ENCODE measurements around the gene NRDE2. TPM values are rescaled to one million over a fixed set of nuclear protein-coding genes. Genes with fewer than 3 reads are reported as not detected.

Gene NRDE2
- total and polyA plus RNA-seq, 8 donors, result 7.0 to 12.7 (median 9.3) TPM

DNA sequence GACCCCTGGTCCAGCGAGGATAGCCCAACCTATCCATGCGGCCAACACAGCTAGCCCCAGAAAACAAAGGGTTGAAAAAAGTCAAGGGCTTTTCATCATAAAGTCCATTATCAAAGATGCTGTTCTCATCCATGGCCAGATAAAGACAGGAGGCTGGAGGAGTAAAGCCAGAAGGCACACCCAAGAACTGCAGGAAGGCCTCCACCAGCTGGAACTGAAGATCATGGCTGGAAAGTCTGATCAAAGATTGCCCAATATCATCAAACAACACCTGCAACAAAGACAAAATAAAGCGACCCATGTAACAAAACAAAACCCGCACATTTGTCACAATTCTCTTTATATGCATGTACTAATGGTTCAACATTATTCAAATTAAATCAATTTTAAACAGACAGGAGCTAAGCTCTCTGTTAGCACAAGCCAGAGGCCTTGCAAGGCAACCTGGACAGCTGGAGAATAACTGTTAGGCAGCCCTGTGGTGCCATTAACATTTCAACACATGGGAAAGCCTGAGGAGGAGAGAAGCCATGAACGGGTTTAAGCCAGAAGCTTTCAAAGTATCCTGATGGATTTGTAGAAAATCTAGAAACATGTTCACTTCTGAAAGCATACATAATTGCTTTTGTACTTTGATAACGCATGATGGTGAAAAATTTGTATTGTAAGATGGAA lies 41.3 kb downstream of the NRDE2 start:
- H3K4me1 ChIP-seq, result no peaks in the 10 kb centered on the region
- ATAC-seq (no peak), DNase-seq (no peak), FAIRE-seq (no peak)
- TF ChIP-seq, protein P1, sequence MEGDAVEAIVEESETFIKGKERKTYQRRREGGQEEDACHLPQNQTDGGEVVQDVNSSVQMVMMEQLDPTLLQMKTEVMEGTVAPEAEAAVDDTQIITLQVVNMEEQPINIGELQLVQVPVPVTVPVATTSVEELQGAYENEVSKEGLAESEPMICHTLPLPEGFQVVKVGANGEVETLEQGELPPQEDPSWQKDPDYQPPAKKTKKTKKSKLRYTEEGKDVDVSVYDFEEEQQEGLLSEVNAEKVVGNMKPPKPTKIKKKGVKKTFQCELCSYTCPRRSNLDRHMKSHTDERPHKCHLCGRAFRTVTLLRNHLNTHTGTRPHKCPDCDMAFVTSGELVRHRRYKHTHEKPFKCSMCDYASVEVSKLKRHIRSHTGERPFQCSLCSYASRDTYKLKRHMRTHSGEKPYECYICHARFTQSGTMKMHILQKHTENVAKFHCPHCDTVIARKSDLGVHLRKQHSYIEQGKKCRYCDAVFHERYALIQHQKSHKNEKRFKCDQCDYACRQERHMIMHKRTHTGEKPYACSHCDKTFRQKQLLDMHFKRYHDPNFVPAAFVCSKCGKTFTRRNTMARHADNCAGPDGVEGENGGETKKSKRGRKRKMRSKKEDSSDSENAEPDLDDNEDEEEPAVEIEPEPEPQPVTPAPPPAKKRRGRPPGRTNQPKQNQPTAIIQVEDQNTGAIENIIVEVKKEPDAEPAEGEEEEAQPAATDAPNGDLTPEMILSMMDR (IDR thresholded peaks at IDR 0.05), result no peak
- H3K9me3 ChIP-seq, result no peaks in the 10 kb centered on the region
- WGBS, 2 donors, result 90 to 93% methylated on average over 6 of the region's 6 CpGs
- intact Hi-C loops (cut with DNase I), result no loop called here
- H3K4me3 ChIP-seq, result no peak overlapping the region
- no peaks in the 10 kb centered on the region for H3K27me3 ChIP-seq
- H3K36me3 ChIP-seq, result peaks cover 0 to 45% (median 12%) of the 10 kb centered on the region in 3 donors
- H3K27ac ChIP-seq, result no peak overlapping the region

DNA sequence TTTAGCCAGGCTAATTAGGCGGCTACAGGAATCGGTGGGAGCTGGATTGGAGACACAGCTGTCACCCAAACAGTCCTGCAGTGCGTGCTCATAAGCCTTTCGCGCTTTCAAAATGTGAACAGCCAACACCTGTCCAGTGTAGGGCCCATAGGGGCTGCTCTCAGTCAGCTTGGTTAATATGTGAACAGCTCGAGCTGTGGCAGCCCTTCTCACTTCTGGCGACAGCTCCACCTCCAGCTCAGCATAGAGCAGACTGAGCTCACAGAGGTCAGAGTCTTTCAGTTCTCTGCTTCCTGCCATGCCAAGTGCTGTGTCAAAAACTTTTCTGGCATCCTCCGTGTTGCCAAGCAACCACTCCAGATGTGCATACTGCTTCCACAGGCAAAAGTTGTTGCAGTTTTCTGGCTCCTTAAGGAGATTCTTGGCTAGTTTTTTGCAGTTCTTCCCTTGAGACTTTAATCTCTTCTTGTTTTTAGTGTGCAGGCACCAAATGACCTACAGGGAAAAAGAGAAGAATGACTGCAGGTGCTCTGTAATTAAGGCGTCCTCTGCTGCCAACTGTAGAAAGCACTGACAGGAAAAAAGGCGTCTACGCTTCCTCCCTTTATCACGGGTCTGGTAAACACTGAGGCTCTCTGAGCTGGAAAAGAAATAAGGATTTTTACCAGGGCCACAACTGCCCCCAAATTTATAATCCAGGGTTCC lies 42.9 kb downstream of the NRDE2 start:
- 76 to 78% methylated on average over 12 of the region's 12 CpGs for WGBS, 2 donors
- Histone ChIP-seq H3K4me3 (no peak overlapping the region), H3K27ac (no peak overlapping the region), H3K27me3 (no peaks in the 10 kb centered on the region), H3K4me1 (no peaks in the 10 kb centered on the region), H3K36me3 (peaks cover 0 to 47% (median 13%) of the 10 kb centered on the region in 3 donors), H3K9me3 (no peaks in the 10 kb centered on the region)
- intact Hi-C loops (cut with DNase I), result no loop called here
- DNase-seq, result no peak
- ATAC-seq, result peak in 3 of 4 donors; percentile 51 to 84 (median 76)
- TF ChIP-seq, protein P1 (IDR thresholded peaks at IDR 0.05), result no peak
- no peak for FAIRE-seq

- H3K36me3 ChIP-seq, result peaks cover 0 to 47% (median 13%) of the 10 kb centered on the region in 3 donors
- DNase-seq, result peak in 1 of 6 donors; percentile 66
- intact Hi-C loops (cut with DNase I), result no loop called here
- peak in 2 of 4 donors; percentile 47 to 49 for ATAC-seq
- TF ChIP-seq, protein P1 (IDR thresholded peaks at IDR 0.05), result no peak
- 72 to 76% methylated on average over 14 of the region's 14 CpGs for WGBS, 2 donors
- H3K9me3 ChIP-seq, result no peaks in the 10 kb centered on the region
- no peak overlapping the region for H3K4me3 ChIP-seq
- FAIRE-seq, result no peak
- no peaks in the 10 kb centered on the region for H3K27me3 ChIP-seq
- no peaks in the 10 kb centered on the region for H3K4me1 ChIP-seq
- H3K27ac ChIP-seq, result no peak overlapping the region
Measured at GRCh38 chr14:90287791-90288190, 44.0 kb downstream of the NRDE2 start.

DNA sequence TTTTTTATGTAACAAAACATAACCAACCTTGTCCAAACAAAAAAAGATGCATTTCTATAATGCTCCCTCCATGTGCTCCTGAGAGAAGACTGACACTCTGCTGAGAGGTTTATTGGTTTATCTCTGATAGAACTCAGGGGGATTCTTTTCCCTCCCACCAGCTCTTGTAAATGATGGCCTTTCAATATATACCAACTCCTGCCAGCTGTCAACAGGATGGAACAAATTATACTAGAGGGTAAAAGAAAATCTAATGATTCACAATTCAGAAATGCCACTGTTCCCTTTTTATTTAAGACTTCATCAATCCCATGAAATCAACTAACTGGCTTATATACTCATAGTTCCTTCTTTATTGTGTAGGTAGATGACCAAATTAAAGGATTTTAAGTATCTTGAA lies 50.0 kb downstream of the NRDE2 start:
- FAIRE-seq, result no peak
- intact Hi-C loops (cut with DNase I), result no loop called here
- no peaks in the 10 kb centered on the region for H3K9me3 ChIP-seq

More for the DNA sequence above, 50.0 kb downstream of the NRDE2 start:
- H3K27ac ChIP-seq, result no peak overlapping the region
- ATAC-seq (no peak), DNase-seq (no peak)
- H3K27me3 ChIP-seq, result no peaks in the 10 kb centered on the region
- no peaks in the 10 kb centered on the region for H3K4me1 ChIP-seq
- TF ChIP-seq, protein P1 (IDR thresholded peaks at IDR 0.05), result no peak
- no peak overlapping the region for H3K4me3 ChIP-seq
- peaks cover 0 to 45% (median 13%) of the 10 kb centered on the region in 3 donors for H3K36me3 ChIP-seq
